ENCODE measurements around the gene SLC25A10. TPM values are rescaled to one million over a fixed set of nuclear protein-coding genes. Genes with fewer than 3 reads are reported as not detected.

Gene SLC25A10
- total and polyA plus RNA-seq, 10 of the 15 experiments (the other 5 are each of a cell fraction or from before 2014, with no cell fraction given) = 0.11 to 72.7 (median 22.3) TPM

DNA sequence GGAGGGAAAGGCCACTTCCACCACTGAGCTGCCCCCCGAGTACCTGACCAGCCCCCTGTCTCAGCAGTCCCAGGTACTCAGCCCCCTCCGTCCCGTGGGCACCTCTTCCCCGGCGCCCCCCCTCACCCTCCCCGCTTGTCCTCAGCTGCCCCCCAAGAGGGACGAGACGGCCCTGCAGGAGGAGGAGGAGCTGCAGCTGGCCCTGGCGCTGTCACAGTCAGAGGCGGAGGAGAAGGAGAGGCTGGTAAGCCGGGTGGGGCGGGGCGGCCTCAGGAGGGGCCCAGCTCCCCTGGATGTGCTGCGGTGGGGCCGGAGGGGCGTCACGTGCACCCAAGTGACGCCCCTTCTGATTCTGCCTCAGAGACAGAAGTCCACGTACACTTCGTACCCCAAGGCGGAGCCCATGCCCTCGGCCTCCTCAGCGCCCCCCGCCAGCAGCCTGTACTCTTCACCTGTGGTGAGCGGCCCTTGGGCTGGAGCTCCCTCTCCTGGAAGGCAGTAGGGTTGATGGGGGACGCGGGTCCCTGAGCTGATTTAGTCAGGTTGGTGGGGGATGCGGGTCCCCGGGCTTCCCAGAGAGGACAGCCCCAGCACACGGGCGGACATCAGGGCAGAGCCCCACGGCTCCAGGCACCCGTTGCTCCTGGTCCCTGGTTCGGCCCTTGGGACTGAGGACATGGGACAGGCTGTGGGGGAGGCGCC, 18.4 kb upstream of the SLC25A10 start:
- in situ Hi-C loops (cut with MboI) (no loop called here), intact Hi-C loops (cut with micrococcal nuclease; ENCODE audit: unreplicated experiment) (no loop called here)
- no peak; the same call in 2 of the 3 replicates for ATAC-seq
- no peak for FAIRE-seq
- H3K36me3 ChIP-seq (ENCODE audit: control insufficient read depth in 2 of 2, insufficient read depth in 2 of 2, low read length in 1 of 2) = peaks cover 19 to 58% of the 10 kb centered on the region in 2 experiments; a peak in 3 of 4 replicates
- H3K4me1 ChIP-seq (ENCODE audit: control insufficient read depth, insufficient read depth, low read length) = no peaks in the 10 kb centered on the region
- SMC1A ChIA-PET (ENCODE audit: uncharacterized antibody, unreplicated experiment) = no interaction called here
- no peak for TF ChIP-seq NR2F1 (conservative IDR thresholded peaks at IDR 0.05)
- no peak for TF ChIP-seq SRF (IDR thresholded peaks at IDR 0.05; ENCODE audit: low read depth in 2 of 2, low read length in 2 of 2)
- TF ChIP-seq, protein P1, sequence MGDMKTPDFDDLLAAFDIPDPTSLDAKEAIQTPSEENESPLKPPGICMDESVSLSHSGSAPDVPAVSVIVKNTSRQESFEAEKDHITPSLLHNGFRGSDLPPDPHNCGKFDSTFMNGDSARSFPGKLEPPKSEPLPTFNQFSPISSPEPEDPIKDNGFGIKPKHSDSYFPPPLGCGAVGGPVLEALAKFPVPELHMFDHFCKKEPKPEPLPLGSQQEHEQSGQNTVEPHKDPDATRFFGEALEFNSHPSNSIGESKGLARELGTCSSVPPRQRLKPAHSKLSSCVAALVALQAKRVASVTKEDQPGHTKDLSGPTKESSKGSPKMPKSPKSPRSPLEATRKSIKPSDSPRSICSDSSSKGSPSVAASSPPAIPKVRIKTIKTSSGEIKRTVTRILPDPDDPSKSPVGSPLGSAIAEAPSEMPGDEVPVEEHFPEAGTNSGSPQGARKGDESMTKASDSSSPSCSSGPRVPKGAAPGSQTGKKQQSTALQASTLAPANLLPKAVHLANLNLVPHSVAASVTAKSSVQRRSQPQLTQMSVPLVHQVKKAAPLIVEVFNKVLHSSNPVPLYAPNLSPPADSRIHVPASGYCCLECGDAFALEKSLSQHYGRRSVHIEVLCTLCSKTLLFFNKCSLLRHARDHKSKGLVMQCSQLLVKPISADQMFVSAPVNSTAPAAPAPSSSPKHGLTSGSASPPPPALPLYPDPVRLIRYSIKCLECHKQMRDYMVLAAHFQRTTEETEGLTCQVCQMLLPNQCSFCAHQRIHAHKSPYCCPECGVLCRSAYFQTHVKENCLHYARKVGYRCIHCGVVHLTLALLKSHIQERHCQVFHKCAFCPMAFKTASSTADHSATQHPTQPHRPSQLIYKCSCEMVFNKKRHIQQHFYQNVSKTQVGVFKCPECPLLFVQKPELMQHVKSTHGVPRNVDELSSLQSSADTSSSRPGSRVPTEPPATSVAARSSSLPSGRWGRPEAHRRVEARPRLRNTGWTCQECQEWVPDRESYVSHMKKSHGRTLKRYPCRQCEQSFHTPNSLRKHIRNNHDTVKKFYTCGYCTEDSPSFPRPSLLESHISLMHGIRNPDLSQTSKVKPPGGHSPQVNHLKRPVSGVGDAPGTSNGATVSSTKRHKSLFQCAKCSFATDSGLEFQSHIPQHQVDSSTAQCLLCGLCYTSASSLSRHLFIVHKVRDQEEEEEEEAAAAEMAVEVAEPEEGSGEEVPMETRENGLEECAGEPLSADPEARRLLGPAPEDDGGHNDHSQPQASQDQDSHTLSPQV (IDR thresholded peaks at IDR 0.05) = no peak
- BruUV-seq (replicated peaks) = no TSS peak
- DNase-seq (ENCODE audit: low read depth, low spot score) = no peak
- no peak overlapping the region for H3K27ac ChIP-seq (ENCODE audit: control insufficient read depth, insufficient read depth)
- RAD21 ChIA-PET (ENCODE audit: unreplicated experiment) = no interaction called here
- no peak overlapping the region for H3K9ac ChIP-seq (ENCODE audit: control insufficient read depth, insufficient read depth, low read length)
- H2AFZ ChIP-seq (ENCODE audit: control insufficient read depth, low read depth, low read length) = no peak overlapping the region
- POLR2A ChIA-PET = no interaction called here
- H4K20me1 ChIP-seq (ENCODE audit: control insufficient read depth, insufficient read depth) = no peaks in the 10 kb centered on the region; the same call in 1 of the 2 replicates
- no peak overlapping the region for H3K4me2 ChIP-seq (ENCODE audit: control insufficient read depth, insufficient read depth)
- H3K9me3 ChIP-seq (replicated peaks; ENCODE audit: control insufficient read depth, insufficient read depth, low read length) = no peaks in the 10 kb centered on the region
- H3K27me3 ChIP-seq (replicated peaks in 1 of 2; ENCODE audit: control insufficient read depth in 2 of 2, insufficient read depth in 2 of 2, low read length in 1 of 2) = no peaks in the 10 kb centered on the region
- WGBS (ENCODE audit: insufficient coverage, insufficient replicate concordance, low lambda C conversion rate, missing lambda C conversion rate) = 93% methylated on average over 23 of the region's 35 CpGs
- H3K79me2 ChIP-seq (ENCODE audit: control insufficient read depth, insufficient read depth, low read length) = no peaks in the 10 kb centered on the region
- CTCF ChIA-PET = no interaction called here
- no peak overlapping the region for H3K4me3 ChIP-seq

Data from GM12878 (cell line).